PC-3 (cell line): ENCODE results near the gene GPC6. TPM values are rescaled to one million over a fixed set of nuclear protein-coding genes. Genes with fewer than 3 reads are reported as not detected.

Experiments used
- ATAC-seq: fragments of 200-7000 bp; cut with Tn5 transposase; 2 replicates; pipeline ENCODE4 v1.9.1; 2020; ENCODE audit warnings: mild to moderate bottlenecking, moderate library complexity
- BruUV-seq: library from RNA; stranded (reverse); fragments of 400-500 nt; replicated peaks from 2 replicates; lab custom pipeline; 2021; lab: Mats Ljungman, UMichigan
- CTCF ChIA-PET: fragments of 300-600 bp; sonication (Branson Sonifier 250); formaldehyde crosslinking; loops from one replicate; lab custom pipeline; 2022; ENCODE audit warnings: antibody characterized with exemption; lab: Charles Lee
- POLR2A ChIA-PET: fragments of 300-600 bp; sonication (Branson Sonifier 250); formaldehyde crosslinking; loops from one replicate; lab custom pipeline; 2022; ENCODE audit warnings: antibody characterized with exemption; ENCODE audit not compliant: unreplicated experiment; lab: Charles Lee
- DNase-seq: peaks from one replicate; pipeline ENCODE4 v3.0.0-alpha.2; 2015
- H2AFZ ChIP-seq: fragments of 300-600 bp; sonication (generic); 2 replicates; pipeline ENCODE4 v1.6.0; 2016; ENCODE audit warnings: antibody characterized with exemption, low read length
- H3F3A ChIP-seq: fragments of 300-600 bp; sonication (generic); one replicate; pipeline ENCODE4 v1.6.0; 2017; ENCODE audit warnings: antibody characterized with exemption, low read length, control low read depth, mild to moderate bottlenecking; ENCODE audit not compliant: unreplicated experiment
- H3K27ac ChIP-seq: fragments of 300-600 bp; sonication (generic); 2 replicates; pipeline ENCODE4 v1.5.1; 2016; ENCODE audit warnings: mild to moderate bottlenecking, low read length
- H3K27me3 ChIP-seq: fragments of 300-600 bp; sonication (generic); 2 replicates; pipeline ENCODE4 v1.6.1; 2016; ENCODE audit warnings: low read length, mixed read lengths
- H3K36me3 ChIP-seq: fragments of 300-600 bp; sonication (generic); 2 replicates; pipeline ENCODE4 v1.6.1; 2016; ENCODE audit warnings: low read depth, mixed run types, low read length, mixed read lengths
- H3K4me1 ChIP-seq: fragments of 300-600 bp; sonication (generic); 2 replicates; pipeline ENCODE4 v1.5.1; 2016; ENCODE audit warnings: low read length; ENCODE audit not compliant: insufficient read depth
- H3K4me2 ChIP-seq: fragments of 300-600 bp; sonication (generic); 2 replicates; pipeline ENCODE4 v1.6.0; 2016; ENCODE audit warnings: low read length
- H3K4me3 ChIP-seq: fragments of 300-600 bp; sonication (generic); 2 replicates; pipeline ENCODE4 v1.5.1; 2016; ENCODE audit warnings: mild to moderate bottlenecking, low read length, mixed read lengths
- H3K79me2 ChIP-seq: fragments of 300-600 bp; sonication (generic); 2 replicates; pipeline ENCODE4 v1.6.1; 2017; ENCODE audit warnings: low read length, mixed read lengths
- H3K9ac ChIP-seq: fragments of 300-600 bp; sonication (generic); 2 replicates; pipeline ENCODE4 v1.6.0; 2016; ENCODE audit warnings: mild to moderate bottlenecking, low read length
- H3K9me2 ChIP-seq: fragments of 300-600 bp; sonication (generic); replicated peaks from 2 replicates; pipeline ENCODE4 v1.6.1; 2016; ENCODE audit warnings: mixed run types, low read length, mixed read lengths
- H3K9me3 ChIP-seq: fragments of 300-600 bp; sonication (generic); 2 replicates; pipeline ENCODE4 v1.6.1; 2016; ENCODE audit warnings: low read length, mixed read lengths
- H4K20me1 ChIP-seq: fragments of 300-600 bp; sonication (generic); 2 replicates; pipeline ENCODE4 v1.6.1; 2016; ENCODE audit warnings: low read length, mixed read lengths
- EZH2 ChIP-seq: fragments of 300-600 bp; sonication (generic); IDR thresholded peaks from one replicate; pipeline ENCODE4 v1.6.1; 2017; ENCODE audit warnings: antibody characterized with exemption, mild to moderate bottlenecking, low read length; ENCODE audit not compliant: unreplicated experiment
- EZH2phosphoT487 ChIP-seq: fragments of 300-600 bp; sonication (generic); IDR thresholded peaks from 2 replicates; pipeline ENCODE4 v1.6.1; 2018; ENCODE audit warnings: mild to moderate bottlenecking, antibody characterized with exemption, low read length, borderline replicate concordance
- intact Hi-C: fragments of 100-400 bp; cut with micrococcal nuclease; formaldehyde crosslinking; loops from 2 replicates; pipeline ENCODE4 v1.9.0; 2023
- total RNA-seq: library from RNA; depleted of rRNA; stranded (reverse); fragments of >200 nt; gene quantifications from 2 replicates; pipeline ENCODE4 v1.2.3, GENCODE V29; 2014
- TF ChIP-seq, protein P1 (sequence below): fragments of 300-600 bp; sonication (generic); conservative IDR thresholded peaks from 2 replicates; pipeline ENCODE4 v1.5.1; 2017; ENCODE audit warnings: antibody characterized with exemption, low read depth, mild to moderate bottlenecking, low read length

The GPC6 gene
- total RNA-seq, 1 experiment from 2014 or later = 3.5 TPM

DNA sequence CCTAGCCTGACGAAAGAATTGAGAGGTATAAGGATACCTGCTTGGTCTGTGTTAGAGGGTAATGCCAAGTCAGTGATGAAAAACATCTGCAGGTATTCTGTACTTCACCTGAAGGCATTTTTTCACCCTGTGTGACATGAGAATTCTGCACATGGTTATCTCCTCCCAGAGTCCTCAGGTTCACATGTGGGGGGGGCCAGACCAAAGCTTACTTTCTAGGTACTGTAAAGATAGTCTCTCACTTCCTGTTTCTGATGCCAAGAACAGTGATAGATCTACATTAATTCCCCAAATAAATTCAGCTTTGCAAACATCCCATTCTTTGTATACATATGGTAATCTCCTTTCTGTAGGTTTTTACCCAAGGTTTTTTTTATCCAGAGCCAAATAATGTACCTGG lies 53.4 kb downstream of the GPC6 start:
- no peaks in the 10 kb centered on the region for H4K20me1 ChIP-seq
- TF ChIP-seq, protein P1, sequence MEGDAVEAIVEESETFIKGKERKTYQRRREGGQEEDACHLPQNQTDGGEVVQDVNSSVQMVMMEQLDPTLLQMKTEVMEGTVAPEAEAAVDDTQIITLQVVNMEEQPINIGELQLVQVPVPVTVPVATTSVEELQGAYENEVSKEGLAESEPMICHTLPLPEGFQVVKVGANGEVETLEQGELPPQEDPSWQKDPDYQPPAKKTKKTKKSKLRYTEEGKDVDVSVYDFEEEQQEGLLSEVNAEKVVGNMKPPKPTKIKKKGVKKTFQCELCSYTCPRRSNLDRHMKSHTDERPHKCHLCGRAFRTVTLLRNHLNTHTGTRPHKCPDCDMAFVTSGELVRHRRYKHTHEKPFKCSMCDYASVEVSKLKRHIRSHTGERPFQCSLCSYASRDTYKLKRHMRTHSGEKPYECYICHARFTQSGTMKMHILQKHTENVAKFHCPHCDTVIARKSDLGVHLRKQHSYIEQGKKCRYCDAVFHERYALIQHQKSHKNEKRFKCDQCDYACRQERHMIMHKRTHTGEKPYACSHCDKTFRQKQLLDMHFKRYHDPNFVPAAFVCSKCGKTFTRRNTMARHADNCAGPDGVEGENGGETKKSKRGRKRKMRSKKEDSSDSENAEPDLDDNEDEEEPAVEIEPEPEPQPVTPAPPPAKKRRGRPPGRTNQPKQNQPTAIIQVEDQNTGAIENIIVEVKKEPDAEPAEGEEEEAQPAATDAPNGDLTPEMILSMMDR = no peak
- no peak for TF ChIP-seq EZH2
- TF ChIP-seq EZH2phosphoT487 = no peak
- H3F3A ChIP-seq = no peaks in the 10 kb centered on the region
- no peaks in the 10 kb centered on the region for H3K9me3 ChIP-seq
- H3K9me2 ChIP-seq = no peaks in the 10 kb centered on the region
- DNase-seq (no peak), ATAC-seq (no peak)
- no peaks in the 10 kb centered on the region for H3K79me2 ChIP-seq
- H3K27me3 ChIP-seq = no peaks in the 10 kb centered on the region
- no peak overlapping the region for H2AFZ ChIP-seq
- no peak overlapping the region for H3K4me2 ChIP-seq
- H3K9ac ChIP-seq = no peak overlapping the region
- ChIA-PET POLR2A (no interaction called here), CTCF (no interaction called here)
- H3K36me3 ChIP-seq = no peaks in the 10 kb centered on the region
- H3K27ac ChIP-seq = no peak overlapping the region
- no peak overlapping the region for H3K4me3 ChIP-seq
- intact Hi-C loops = no loop called here
- no peaks in the 10 kb centered on the region for H3K4me1 ChIP-seq
- no TSS peak for BruUV-seq

DNA sequence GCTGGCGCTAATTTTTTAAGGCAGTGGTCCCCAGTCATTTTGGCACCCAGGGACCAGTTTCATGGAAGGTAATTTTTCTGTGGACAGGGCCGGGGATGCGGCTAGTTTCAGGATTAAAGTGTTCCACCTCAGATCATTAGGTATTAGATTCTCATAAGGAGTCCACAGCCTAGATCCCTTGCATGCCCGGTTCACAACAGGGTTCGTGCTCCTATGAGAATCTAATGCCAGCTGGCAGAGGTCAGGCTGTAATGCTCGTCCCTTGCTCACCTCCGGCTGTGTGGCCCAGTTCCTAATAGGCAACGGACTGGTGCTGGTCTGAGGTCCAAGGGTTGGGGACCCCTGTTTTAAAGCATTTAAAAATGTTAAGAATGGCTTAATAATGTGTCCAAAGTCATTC lies 54.1 kb downstream of the GPC6 start:
- no peak overlapping the region for H2AFZ ChIP-seq
- no peaks in the 10 kb centered on the region for H4K20me1 ChIP-seq
- no peaks in the 10 kb centered on the region for H3K36me3 ChIP-seq
- no peaks in the 10 kb centered on the region for H3K27me3 ChIP-seq
- no peaks in the 10 kb centered on the region for H3K9me3 ChIP-seq
- no peak overlapping the region for H3K9ac ChIP-seq
- no peak for ATAC-seq
- no peaks in the 10 kb centered on the region for H3K9me2 ChIP-seq
- ChIA-PET POLR2A (no interaction called here), CTCF (no interaction called here)
- BruUV-seq = no TSS peak
- no peaks in the 10 kb centered on the region for H3F3A ChIP-seq
- no peak for DNase-seq
- H3K79me2 ChIP-seq = no peaks in the 10 kb centered on the region
- H3K4me1 ChIP-seq = no peaks in the 10 kb centered on the region
- intact Hi-C loops = no loop called here
- H3K4me3 ChIP-seq = no peak overlapping the region
- TF ChIP-seq EZH2 (no peak), EZH2phosphoT487 (no peak)
- TF ChIP-seq, protein P1 = no peak
- H3K4me2 ChIP-seq = no peak overlapping the region
- no peak overlapping the region for H3K27ac ChIP-seq

DNA sequence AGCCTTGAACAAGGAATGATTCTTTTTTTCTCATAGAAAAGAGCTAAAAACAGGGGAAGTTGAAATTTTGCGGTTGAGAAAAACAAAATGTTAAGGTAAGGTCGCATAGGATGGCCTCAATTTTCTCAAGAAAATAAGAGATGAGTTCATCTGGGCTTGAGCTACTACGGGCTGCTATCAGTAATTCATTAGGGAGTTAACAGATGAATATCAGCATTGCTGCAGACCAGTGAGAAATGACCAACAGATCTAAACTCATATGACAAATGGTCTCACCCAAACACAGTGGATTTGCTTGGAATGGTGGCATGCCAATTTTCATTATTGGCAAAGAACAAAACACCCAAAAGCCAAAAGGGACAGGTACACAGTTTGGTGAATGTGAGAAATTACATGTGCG lies 56.6 kb downstream of the GPC6 start:
- TF ChIP-seq EZH2phosphoT487 = no peak
- no peak for TF ChIP-seq EZH2
- TF ChIP-seq, protein P1 = no peak
- no peaks in the 10 kb centered on the region for H3K9me2 ChIP-seq
- DNase-seq (no peak), ATAC-seq (no peak)
- H4K20me1 ChIP-seq = no peaks in the 10 kb centered on the region
- H3K27me3 ChIP-seq = no peaks in the 10 kb centered on the region
- BruUV-seq = no TSS peak
- ChIA-PET CTCF (no interaction called here), POLR2A (interaction anchor here (0.7 kb wide), 2 partner anchors 25 to 921 kb away, joined by 3 read pairs; no protein-coding TSS in a partner anchor)
- H3K9ac ChIP-seq = no peak overlapping the region
- no peaks in the 10 kb centered on the region for H3K79me2 ChIP-seq
- no peaks in the 10 kb centered on the region for H3K4me1 ChIP-seq
- H3K4me2 ChIP-seq = no peak overlapping the region
- no peaks in the 10 kb centered on the region for H3F3A ChIP-seq
- H2AFZ ChIP-seq = no peak overlapping the region
- H3K9me3 ChIP-seq = no peaks in the 10 kb centered on the region
- intact Hi-C loops = no loop called here
- H3K4me3 ChIP-seq = no peak overlapping the region
- no peaks in the 10 kb centered on the region for H3K36me3 ChIP-seq
- H3K27ac ChIP-seq = no peak overlapping the region
